Mesenchymal stem cell (in vitro differentiated cells and primary cell): Measurements from ENCODE around the gene WNK1.

Source experiments
- DNase-seq: peaks from one replicate; pipeline ENCODE4 v3.0.0-alpha.2; 2013
- H2AFZ ChIP-seq: one replicate; pipeline ENCODE4 v1.6.1; 2013; ENCODE audit warnings: low read depth, mild to moderate bottlenecking, control low read depth, inconsistent platforms, low read length, moderate library complexity
- H2AK5ac ChIP-seq: 2 replicates; pipeline ENCODE4 v1.6.1; 2013; ENCODE audit warnings: low read length, moderate library complexity, mild to moderate bottlenecking, inconsistent platforms; ENCODE audit not compliant: severe bottlenecking
- H2BK120ac ChIP-seq: one replicate; pipeline ENCODE4 v1.6.1; 2013; ENCODE audit warnings: low read depth, mild to moderate bottlenecking, inconsistent platforms, low read length, moderate library complexity
- H2BK12ac ChIP-seq, 2 experiments: one replicate each; pipeline ENCODE4 v1.6.1; 2013; ENCODE audit warnings: inconsistent platforms in 2 of 2, low read length in 2 of 2, mild to moderate bottlenecking in 2 of 2, moderate library complexity in 2 of 2, control low read depth in 1 of 2
- H2BK15ac ChIP-seq: one replicate; pipeline ENCODE4 v1.6.1; 2013; ENCODE audit warnings: mild to moderate bottlenecking, low read depth, inconsistent platforms; ENCODE audit not compliant: poor library complexity, severe bottlenecking
- H2BK5ac ChIP-seq: 2 replicates; pipeline ENCODE4 v1.6.1; 2013; ENCODE audit warnings: low read depth, mild to moderate bottlenecking, low read length, control low read depth, inconsistent platforms; ENCODE audit not compliant: poor library complexity, severe bottlenecking
- H3K14ac ChIP-seq, 2 experiments: one replicate each; pipeline ENCODE4 v1.6.1; 2013; ENCODE audit warnings: inconsistent platforms in 2 of 2, low read length in 2 of 2, control low read depth in 1 of 2, mild to moderate bottlenecking in 1 of 2, moderate library complexity in 1 of 2
- H3K18ac ChIP-seq, 2 experiments: one replicate each; pipeline ENCODE4 v1.6.1; 2013; ENCODE audit warnings: inconsistent platforms in 2 of 2, low read length in 2 of 2, control low read depth in 1 of 2, low read depth in 1 of 2, mild to moderate bottlenecking in 1 of 2
- H3K23ac ChIP-seq, 2 experiments: one replicate each; pipeline ENCODE4 v1.6.1; 2013; ENCODE audit warnings: inconsistent platforms in 2 of 2, low read length in 2 of 2, mild to moderate bottlenecking in 2 of 2, moderate library complexity in 2 of 2, control low read depth in 1 of 2
- H3K27ac ChIP-seq: 2 replicates; pipeline ENCODE4 v1.5.1; 2013; ENCODE audit warnings: mild to moderate bottlenecking, moderate library complexity, low read length, control low read depth, inconsistent platforms; ENCODE audit not compliant: poor library complexity, severe bottlenecking
- H3K27me3 ChIP-seq, 2 experiments: 2 replicates each; pipeline versions ENCODE4 v1.6.1 to v1.7.0; 2013; ENCODE audit warnings: low read length in 2 of 2, mild to moderate bottlenecking in 2 of 2, moderate library complexity in 2 of 2, control low read depth in 1 of 2, inconsistent platforms in 1 of 2; ENCODE audit not compliant: control insufficient read depth in 1 of 2, insufficient read depth in 1 of 2
- H3K36me3 ChIP-seq, 2 experiments: 2 replicates each; pipeline versions ENCODE4 v1.6.1 to v1.7.0; 2013; ENCODE audit warnings: low read length in 2 of 2, control low read depth in 1 of 2, inconsistent platforms in 1 of 2, low read depth in 1 of 2, mild to moderate bottlenecking in 1 of 2; ENCODE audit not compliant: insufficient read depth in 2 of 2, control insufficient read depth in 1 of 2
- H3K4ac ChIP-seq, 2 experiments: one replicate each; pipeline ENCODE4 v1.6.1; 2013; ENCODE audit warnings: inconsistent platforms in 2 of 2, low read length in 2 of 2, mild to moderate bottlenecking in 2 of 2, moderate library complexity in 2 of 2, control low read depth in 1 of 2, low read depth in 1 of 2
- H3K4me1 ChIP-seq: 2 replicates; pipeline ENCODE4 v1.6.1; 2013; ENCODE audit warnings: low read depth, low read length, control low read depth; ENCODE audit not compliant: control insufficient read depth, insufficient read depth
- H3K4me2 ChIP-seq: 2 replicates; pipeline ENCODE4 v1.6.1; 2013; ENCODE audit warnings: low read length, mild to moderate bottlenecking, inconsistent platforms; ENCODE audit not compliant: poor library complexity, severe bottlenecking
- H3K4me3 ChIP-seq, 2 experiments: 2 replicates each; pipeline versions ENCODE4 v1.5.1 to v1.7.0; 2013; ENCODE audit warnings: low read length in 2 of 2, mild to moderate bottlenecking in 2 of 2, control low read depth in 1 of 2, low read depth in 1 of 2; ENCODE audit not compliant: insufficient read depth in 1 of 2
- H3K79me1 ChIP-seq: replicated peaks from 2 replicates; pipeline ENCODE4 v1.6.1; 2013; ENCODE audit warnings: mild to moderate bottlenecking, control low read depth, low read length, inconsistent platforms; ENCODE audit not compliant: poor library complexity, severe bottlenecking
- H3K9ac ChIP-seq: 2 replicates; pipeline ENCODE4 v1.7.0; 2013; ENCODE audit warnings: mild to moderate bottlenecking, low read length, moderate library complexity
- H3K9me3 ChIP-seq: 2 replicates; pipeline ENCODE4 v1.7.0; 2013; ENCODE audit warnings: mild to moderate bottlenecking, low read length; ENCODE audit not compliant: control insufficient read depth
- H4K8ac ChIP-seq: one replicate; pipeline ENCODE4 v1.6.1; 2013; ENCODE audit warnings: inconsistent platforms, mild to moderate bottlenecking, low read length, moderate library complexity
- H4K91ac ChIP-seq: one replicate; pipeline ENCODE4 v1.6.1; 2013; ENCODE audit warnings: mild to moderate bottlenecking, low read length, inconsistent platforms
- WGBS: methylation state at CpG from one replicate; pipeline ENCODE4 v1.1.7; 2013; ENCODE audit warnings: mixed read lengths; 5-methylcytosine and 5-hydroxymethylcytosine counted together

The WNK1 gene

DNA sequence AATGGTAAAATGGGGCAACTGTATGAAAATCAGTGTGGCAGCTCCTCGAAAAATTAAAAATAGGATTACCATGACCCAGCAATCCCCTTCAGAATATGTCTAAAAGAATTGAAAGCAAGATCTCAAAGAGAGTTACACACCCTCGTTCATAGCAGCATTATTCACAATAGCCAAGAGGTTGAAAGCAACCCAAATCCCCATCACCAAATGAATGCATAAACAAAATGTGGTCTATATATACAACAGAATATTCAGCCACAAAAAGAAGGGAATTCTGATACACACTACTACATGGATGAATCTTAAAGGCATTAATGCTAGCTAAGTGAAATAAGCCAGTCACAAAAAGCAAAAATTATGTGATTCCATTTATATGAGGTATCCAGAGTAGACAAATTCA is 169.9 kb downstream of the WNK1 start:
- H3K9me3 ChIP-seq, result no peaks in the 10 kb centered on the region
- no peak overlapping the region for H4K8ac ChIP-seq
- no peak overlapping the region for H3K23ac ChIP-seq
- H3K36me3 ChIP-seq, result peaks cover 44 to 67% of the 10 kb centered on the region in 2 experiments
- H3K4me1 ChIP-seq, result no peaks in the 10 kb centered on the region
- H3K4me3 ChIP-seq, result no peak overlapping the region
- 93% methylated on average over 1 of the region's 2 CpGs for whole genome bisulfite sequencing
- no peak overlapping the region for H2BK12ac ChIP-seq
- H2AFZ ChIP-seq, result no peak overlapping the region
- H3K9ac ChIP-seq, result no peak overlapping the region
- H3K79me1 ChIP-seq, result peaks cover 16% of the 10 kb centered on the region
- H4K91ac ChIP-seq, result no peak overlapping the region
- H3K27me3 ChIP-seq, result no peaks in the 10 kb centered on the region
- no peak for DNase-seq
- no peak overlapping the region for H3K4ac ChIP-seq
- no peak overlapping the region for H2AK5ac ChIP-seq
- no peak overlapping the region for H2BK5ac ChIP-seq
- no peak overlapping the region for H3K14ac ChIP-seq
- H2BK15ac ChIP-seq, result no peak overlapping the region
- H2BK120ac ChIP-seq, result no peak overlapping the region
- H3K18ac ChIP-seq, result no peak overlapping the region
- no peak overlapping the region for H3K4me2 ChIP-seq
- no peak overlapping the region for H3K27ac ChIP-seq

DNA sequence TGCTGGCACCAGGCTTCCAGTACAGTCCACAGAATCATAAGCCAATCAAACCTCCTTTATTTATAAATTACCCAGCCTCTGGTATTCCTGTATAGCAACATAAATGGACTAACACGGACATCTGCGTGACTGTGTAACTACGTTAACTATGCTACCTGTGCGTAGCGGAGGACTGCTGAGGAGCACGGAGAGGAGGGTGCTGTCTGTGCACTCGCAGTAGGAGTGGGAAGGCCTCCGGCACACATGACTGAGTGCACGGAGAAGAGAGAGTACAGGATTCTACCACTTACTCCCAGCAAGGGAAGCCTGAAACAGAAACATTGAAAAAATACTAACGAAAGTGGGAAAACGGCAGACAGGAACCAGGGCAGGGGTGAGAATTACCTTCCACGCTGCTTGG is 174.3 kb downstream of the WNK1 start:
- no peak overlapping the region for H2BK12ac ChIP-seq
- no peak overlapping the region for H2BK15ac ChIP-seq
- no peaks in the 10 kb centered on the region for H3K27me3 ChIP-seq
- H3K27ac ChIP-seq, result no peak overlapping the region
- no peak overlapping the region for H4K8ac ChIP-seq
- no peak overlapping the region for H3K4ac ChIP-seq
- peaks cover 4% of the 10 kb centered on the region for H3K79me1 ChIP-seq
- H2AK5ac ChIP-seq, result no peak overlapping the region
- no peak overlapping the region for H2BK120ac ChIP-seq
- no peak overlapping the region for H4K91ac ChIP-seq
- no peak overlapping the region for H3K14ac ChIP-seq
- H3K18ac ChIP-seq, result no peak overlapping the region
- H3K4me2 ChIP-seq, result no peak overlapping the region
- no peaks in the 10 kb centered on the region for H3K9me3 ChIP-seq
- H3K9ac ChIP-seq, result no peak overlapping the region
- 87% methylated on average over 12 of the region's 12 CpGs for WGBS
- H3K23ac ChIP-seq, result no peak overlapping the region
- no peaks in the 10 kb centered on the region for H3K4me1 ChIP-seq
- H3K36me3 ChIP-seq, result peaks cover 49 to 78% of the 10 kb centered on the region in 2 experiments
- no peak overlapping the region for H2AFZ ChIP-seq
- H3K4me3 ChIP-seq, result no peak overlapping the region
- DNase-seq, result no peak
- H2BK5ac ChIP-seq, result no peak overlapping the region

DNA sequence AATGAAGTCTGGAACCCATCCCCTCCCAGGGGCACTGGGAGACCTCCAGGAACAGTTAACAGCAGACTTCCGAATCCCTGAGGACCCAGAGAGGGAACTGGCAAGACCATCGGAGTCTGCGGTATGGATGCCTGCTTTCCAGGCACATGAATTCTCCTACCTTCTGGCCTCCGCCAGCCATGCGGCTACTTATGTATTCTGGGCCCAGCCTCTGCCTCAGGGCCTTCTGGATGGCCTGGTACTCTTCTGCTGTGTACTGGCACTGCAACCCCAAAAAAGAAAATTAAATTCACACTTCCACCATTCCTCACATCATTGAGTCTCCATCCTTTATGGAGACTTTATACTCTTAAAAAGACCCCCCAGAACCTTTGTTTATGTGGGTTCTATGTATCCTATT is 178.7 kb downstream of the WNK1 start:
- Histone ChIP-seq H3K27me3 (no peaks in the 10 kb centered on the region), H3K4me1 (peaks cover 1% of the 10 kb centered on the region), H3K23ac (no peak overlapping the region), H2AFZ (no peak overlapping the region), H2AK5ac (no peak overlapping the region), H2BK15ac (no peak overlapping the region), H3K4me3 (no peak overlapping the region), H3K9ac (no peak overlapping the region), H3K4me2 (no peak overlapping the region), H2BK5ac (no peak overlapping the region), H3K4ac (no peak overlapping the region), H2BK120ac (no peak overlapping the region), H4K91ac (no peak overlapping the region), H3K14ac (no peak overlapping the region), H3K18ac (no peak overlapping the region), H3K27ac (no peak overlapping the region), H3K9me3 (no peaks in the 10 kb centered on the region), H2BK12ac (no peak overlapping the region), H4K8ac (no peak overlapping the region), H3K36me3 (peaks cover 35 to 53% of the 10 kb centered on the region in 2 experiments), H3K79me1 (peaks cover 21% of the 10 kb centered on the region)
- no peak for DNase-seq
- WGBS, result 98% methylated on average over 5 of the region's 5 CpGs

DNA sequence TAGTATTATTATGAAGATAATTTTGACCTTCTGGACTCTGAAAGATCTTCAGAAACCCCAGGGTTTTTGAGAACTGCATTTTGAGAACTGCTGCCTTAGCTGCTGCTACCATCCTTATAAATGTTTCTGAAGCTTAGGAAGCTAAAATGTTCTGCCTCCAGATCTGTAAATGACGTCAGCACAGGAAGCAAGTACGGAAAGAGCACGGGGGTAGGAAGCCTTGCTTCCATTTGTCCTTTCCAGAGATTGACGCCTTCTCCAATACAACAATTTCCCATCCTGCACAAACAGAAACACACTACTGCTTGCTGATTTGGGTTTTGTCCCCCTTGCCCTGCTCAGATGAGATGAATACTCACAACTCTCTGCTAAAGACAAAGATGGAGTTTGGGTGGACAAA is 179.2 kb downstream of the WNK1 start:
- Histone ChIP-seq H4K91ac (no peak overlapping the region), H3K18ac (no peak overlapping the region)
- 97% methylated on average over 4 of the region's 4 CpGs for WGBS

More for the DNA sequence above, 179.2 kb downstream of the WNK1 start:
- no peak for DNase-seq
- H2AK5ac ChIP-seq, result no peak overlapping the region
- no peak overlapping the region for H2BK12ac ChIP-seq
- H2AFZ ChIP-seq, result no peak overlapping the region
- no peak overlapping the region for H3K27ac ChIP-seq
- no peak overlapping the region for H2BK120ac ChIP-seq
- no peak overlapping the region for H3K9ac ChIP-seq
- H3K23ac ChIP-seq, result no peak overlapping the region
- H3K4me2 ChIP-seq, result no peak overlapping the region
- peaks cover 1% of the 10 kb centered on the region for H3K4me1 ChIP-seq
- peaks cover 21% of the 10 kb centered on the region for H3K79me1 ChIP-seq
- peaks cover 29 to 53% of the 10 kb centered on the region in 2 experiments for H3K36me3 ChIP-seq
- no peak overlapping the region for H3K4ac ChIP-seq
- no peak overlapping the region for H2BK5ac ChIP-seq
- no peak overlapping the region for H4K8ac ChIP-seq
- no peak overlapping the region for H3K14ac ChIP-seq
- H3K27me3 ChIP-seq, result no peaks in the 10 kb centered on the region
- H2BK15ac ChIP-seq, result no peak overlapping the region
- H3K9me3 ChIP-seq, result no peaks in the 10 kb centered on the region
- no peak overlapping the region for H3K4me3 ChIP-seq
